B cell (primary cell): Measurements from ENCODE around the gene OSER1. TPM values are rescaled to one million over a fixed set of nuclear protein-coding genes. Genes with fewer than 3 reads are reported as not detected.

Experiments
- ATAC-seq: fragments of 200-7000 bp; cut with Tn5 transposase; one replicate; pipeline ENCODE4 v1.10.0; 2021; ENCODE audit warnings: low read depth, mild to moderate bottlenecking, moderate number of reproducible peaks, moderate library complexity
- CTCF ChIA-PET: fragments of 350-600 bp; sonication (Branson Sonifier 250); formaldehyde crosslinking; loops from one replicate; lab custom pipeline; 2021; ENCODE audit warnings: antibody characterized with exemption, inconsistent platforms; lab: Charles Lee
- POLR2A ChIA-PET: fragments of 350-600 bp; sonication (Branson Sonifier 250); formaldehyde crosslinking; loops from one replicate; lab custom pipeline; 2021; ENCODE audit warnings: antibody characterized with exemption; lab: Charles Lee
- DNase-seq: peaks from one replicate; pipeline ENCODE4 v3.0.0; 2013
- H2AFZ ChIP-seq: 2 replicates; pipeline ENCODE4 v1.6.1; 2012; ENCODE audit warnings: mild to moderate bottlenecking, low read depth, low read length; ENCODE audit not compliant: insufficient read depth, poor library complexity, severe bottlenecking
- H3K27ac ChIP-seq, 2 donors: 1 replicate in 1 of 2; 2 replicates in 1 of 2; pipeline ENCODE4 v1.5.1; 2012 to 2013; ENCODE audit warnings: low read length in 2 of 2, mild to moderate bottlenecking in 2 of 2, moderate library complexity in 1 of 2
- H3K27me3 ChIP-seq, 4 experiments: fragments of 200-600 bp in 1 of 4; sonication (generic) in 1 of 4; replicated peaks in 1 of 4; 1 replicate in 2 of 4; 2 replicates in 2 of 4; pipeline versions ENCODE4 v1.6.1 to v1.7.0; 2013 to 2016; ENCODE audit warnings: low read length in 3 of 4, mild to moderate bottlenecking in 2 of 4, mixed read lengths in 1 of 4, moderate library complexity in 1 of 4; ENCODE audit not compliant: insufficient read depth in 4 of 4, control insufficient read depth in 3 of 4; ENCODE audit errors: control extremely low read depth in 1 of 4
- H3K36me3 ChIP-seq, 2 experiments: replicated peaks in 1 of 2; 1 replicate in 1 of 2; 2 replicates in 1 of 2; pipeline versions ENCODE4 v1.6.1 to v1.7.1; 2013; ENCODE audit warnings: low read length in 1 of 2; ENCODE audit not compliant: insufficient read depth in 2 of 2, control insufficient read depth in 1 of 2; ENCODE audit errors: control extremely low read depth in 1 of 2, extremely low read depth in 1 of 2
- H3K4me1 ChIP-seq, 2 donors: fragments of 200-600 bp in 1 of 2; sonication (generic) in 1 of 2; 1 replicate in 1 of 2; 2 replicates in 1 of 2; pipeline versions ENCODE4 v1.5.1 to v1.6.1; 2013 to 2017; ENCODE audit warnings: low read length in 2 of 2; ENCODE audit not compliant: control insufficient read depth in 2 of 2, insufficient read depth in 2 of 2
- H3K4me2 ChIP-seq: replicated peaks from 2 replicates; pipeline ENCODE3; 2012; ENCODE audit warnings: mild to moderate bottlenecking, low read depth, low read length; ENCODE audit not compliant: poor library complexity, severe bottlenecking
- H3K4me3 ChIP-seq, 5 experiments: fragments of 200-600 bp in 1 of 5; sonication (generic) in 1 of 5; 1 replicate in 3 of 5; 2 replicates in 2 of 5; pipeline versions ENCODE4 v1.5.1 to v1.7.0; 2011 to 2016; ENCODE audit warnings: low read length in 4 of 5, mild to moderate bottlenecking in 4 of 5, low read depth in 2 of 5, control low read depth in 1 of 5, moderate library complexity in 1 of 5; ENCODE audit not compliant: insufficient read depth in 1 of 5; ENCODE audit errors: control extremely low read depth in 1 of 5, extremely low read depth in 1 of 5
- H3K79me2 ChIP-seq: fragments of 200-600 bp; sonication (generic); one replicate; pipeline ENCODE4 v1.6.0; 2016; ENCODE audit warnings: low read length; ENCODE audit not compliant: control insufficient read depth, insufficient read depth
- H3K9ac ChIP-seq: fragments of 200-600 bp; sonication (generic); 2 replicates; pipeline ENCODE4 v1.6.1; 2017; ENCODE audit warnings: mild to moderate bottlenecking, low read length, moderate library complexity
- H3K9me3 ChIP-seq, 3 donors: one replicate each; pipeline versions ENCODE4 v1.6.1 to v1.7.1; 2013; ENCODE audit warnings: low read length in 2 of 3; ENCODE audit not compliant: control insufficient read depth in 2 of 3, insufficient read depth in 1 of 3; ENCODE audit errors: control extremely low read depth in 1 of 3
- H4K20me1 ChIP-seq: 2 replicates; pipeline ENCODE4 v1.6.0; 2012; ENCODE audit warnings: mild to moderate bottlenecking, low read length; ENCODE audit not compliant: insufficient read depth, control insufficient read depth, poor library complexity, severe bottlenecking
- H3K27ac Mint-ChIP-seq: one replicate; pipeline ENCODE4 v1.8.0; 2021; ENCODE audit warnings: mixed read lengths
- H3K27me3 Mint-ChIP-seq: one replicate; pipeline ENCODE4 v1.8.0; 2021; ENCODE audit warnings: mixed read lengths
- H3K4me1 Mint-ChIP-seq: one replicate; pipeline ENCODE4 v1.8.0; 2021; ENCODE audit warnings: mixed read lengths
- H3K4me3 Mint-ChIP-seq: one replicate; pipeline ENCODE4 v1.8.0; 2021; ENCODE audit warnings: mixed read lengths
- H3K9me3 Mint-ChIP-seq: one replicate; pipeline ENCODE4 v1.8.0; 2022; ENCODE audit warnings: mixed read lengths; ENCODE audit not compliant: insufficient read depth
- CTCF ChIP-seq: fragments of 200-600 bp; IDR thresholded peaks from one replicate; pipeline ENCODE4 v1.8.0; 2022; ENCODE audit warnings: antibody characterized with exemption, mild to moderate bottlenecking
- EZH2 ChIP-seq: IDR thresholded peaks from 2 replicates; pipeline ENCODE4 v1.6.1; 2012; ENCODE audit warnings: borderline replicate concordance, low read depth, mild to moderate bottlenecking, moderate library complexity, low read length; ENCODE audit not compliant: insufficient read depth, poor library complexity, severe bottlenecking
- WGBS: methylation state at CpG from one replicate; pipeline ENCODE4 v1.1.5; 2013; ENCODE audit warnings: missing lambda C conversion rate; ENCODE audit not compliant: insufficient coverage; 5-methylcytosine and 5-hydroxymethylcytosine counted together
- intact Hi-C: fragments of 100-400 bp; cut with micrococcal nuclease; formaldehyde crosslinking; loops from one replicate; pipeline ENCODE4 v1.10.0; 2022
- polyA plus RNA-seq: library from polyadenylated mRNA; depleted of rRNA; stranded (reverse); fragments of >200 nt; gene quantifications from 2 replicates; pipeline ENCODE4 v1.2.3, GENCODE V29; 2012
- total RNA-seq, 2 donors: library from RNA; stranded (reverse); fragments of 120-200 nt in 1 of 2; gene quantifications; 1 replicate in 1 of 2; 2 replicates in 1 of 2; pipeline versions ENCODE4 v1.2.3 to v1.2.4, GENCODE V29; 2013 to 2022

OSER1 gene
- total and polyA plus RNA-seq, 2 donors (not counting 1 experiment from before 2014, with no cell fraction given), result 80.0 to 130 TPM

- Histone ChIP-seq H3K9ac (peak overlapping the region; percentile 99), H2AFZ (no peak overlapping the region), H3K27ac (peak overlapping the region; percentile 95 to 99), H3K36me3 (peaks cover 1 to 26% of the 10 kb centered on the region in 2 experiments), H3K4me3 (peak overlapping the region in 4 of 5 experiments; percentile 92 to 100 (median 96)), H3K4me1 (peaks cover 36 to 38% of the 10 kb centered on the region in 2 donors), H4K20me1 (peaks cover 60% of the 10 kb centered on the region), H3K27me3 (no peaks in the 10 kb centered on the region), H3K79me2 (peaks cover 92% of the 10 kb centered on the region), H3K9me3 (no peaks in the 10 kb centered on the region), H3K4me2 (peak overlapping the region; percentile 96)
- Mint-ChIP-seq H3K9me3 (no peaks in the 10 kb centered on the region), H3K27ac (peak overlapping the region; percentile 81), H3K4me1 (peaks cover 62% of the 10 kb centered on the region), H3K4me3 (peak overlapping the region; percentile 88), H3K27me3 (no peaks in the 10 kb centered on the region)
- ATAC-seq (no peak), DNase-seq (peak; percentile 62)
- intact Hi-C loops, result no loop called here
- CTCF ChIA-PET, result interaction anchor here (1.0 to 2.5 kb wide), 5 partner anchors 9 to 103 kb away, joined by 3 to 15 read pairs (median 7); partner anchors contain the start of gene FITM2
- POLR2A ChIA-PET, result interaction anchor here (0.6 kb wide), 1 partner anchor 526 kb away, joined by 3 read pairs; no protein-coding TSS in a partner anchor
- TF ChIP-seq CTCF, result no peak
- no peak for TF ChIP-seq EZH2
- no CpG with 5 or more reads among the region's 7 CpGs for WGBS
Observed at GRCh38 chr20:44208165-44208564, 2.4 kb downstream of the OSER1 start.

- H3K9ac ChIP-seq, result peak overlapping the region; percentile 99
- H3K27ac ChIP-seq, result peak overlapping the region in 1 of 2 donors; percentile 99
- H3K9me3 Mint-ChIP-seq, result no peaks in the 10 kb centered on the region
- H3K27ac Mint-ChIP-seq, result peak overlapping the region; percentile 57
- H3K27me3 Mint-ChIP-seq, result no peaks in the 10 kb centered on the region
- peaks cover 36 to 38% of the 10 kb centered on the region in 2 donors for H3K4me1 ChIP-seq
- peak overlapping the region in 1 of 5 experiments; percentile 100 for H3K4me3 ChIP-seq
- peak overlapping the region; percentile 88 for H3K4me3 Mint-ChIP-seq
- ChIA-PET POLR2A (interaction anchor here (0.6 kb wide), 1 partner anchor 104 kb away, joined by 3 read pairs; the partner anchor contains the start of gene FITM2), CTCF (interaction anchor here (1.6 to 1.7 kb wide), 3 partner anchors 11 to 18 kb away, joined by 3 to 4 read pairs (median 4); no protein-coding TSS in a partner anchor)
- intact Hi-C loops, result no loop called here
- no CpG with 5 or more reads among the region's 3 CpGs for WGBS
- H3K4me2 ChIP-seq, result peak overlapping the region; percentile 96
- TF ChIP-seq CTCF, result no peak
- TF ChIP-seq EZH2, result no peak
- ATAC-seq, result no peak
- peaks cover 68% of the 10 kb centered on the region for H4K20me1 ChIP-seq
- peaks cover 66% of the 10 kb centered on the region for H3K4me1 Mint-ChIP-seq
- peaks cover 92% of the 10 kb centered on the region for H3K79me2 ChIP-seq
- H3K36me3 ChIP-seq, result peaks cover 1 to 36% of the 10 kb centered on the region in 2 experiments
- peak; percentile 27 for DNase-seq
- H3K9me3 ChIP-seq, result no peaks in the 10 kb centered on the region
- no peak overlapping the region for H2AFZ ChIP-seq
- H3K27me3 ChIP-seq, result no peaks in the 10 kb centered on the region
Observed at GRCh38 chr20:44207126-44207723, 3.3 kb downstream of the OSER1 start.
